ENCODE measurements around the gene SPPL3. TPM values are rescaled to one million over a fixed set of nuclear protein-coding genes. Genes with fewer than 3 reads are reported as not detected.

Gene SPPL3
- total RNA-seq, 1 donor from 2014 or later, result 25.8 TPM

DNA sequence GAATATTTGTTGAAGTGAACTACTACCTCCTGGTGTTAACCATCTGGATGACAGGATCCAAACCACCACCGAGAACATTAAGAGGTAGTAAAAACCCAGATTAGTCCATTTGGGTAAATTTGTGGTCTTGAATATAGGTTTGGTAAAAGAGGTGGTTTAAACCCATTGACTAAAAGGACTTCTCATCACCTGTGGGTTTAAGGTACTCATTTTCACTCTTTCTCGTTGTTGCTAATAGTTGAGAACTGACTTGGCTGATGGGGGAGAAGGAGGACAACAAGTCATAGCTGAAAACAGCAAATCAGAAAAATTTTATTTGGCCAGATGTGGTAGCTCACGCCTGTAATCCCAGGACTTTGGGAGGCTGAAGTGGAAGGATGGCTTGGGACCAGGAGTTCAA lies 119.4 kb downstream of the SPPL3 start:
- Mint-ChIP-seq H3K9me3 (no peaks in the 10 kb centered on the region), H3K4me3 (no peak overlapping the region), H3K36me3 (peaks cover 23% of the 10 kb centered on the region), H3K27ac (no peak overlapping the region), H3K27me3 (ENCODE audit: insufficient read depth, low read depth) (peaks cover 2% of the 10 kb centered on the region), H3K4me1 (no peaks in the 10 kb centered on the region)
- Histone ChIP-seq H3K9ac (no peak overlapping the region), H3K4me1 (no peaks in the 10 kb centered on the region), H2AFZ (replicated peaks) (no peak overlapping the region), H4K20me1 (ENCODE audit: low read depth) (no peaks in the 10 kb centered on the region), H3K4me3 (no peak overlapping the region), H3F3A (ENCODE audit: low read depth) (no peaks in the 10 kb centered on the region), H3K9me3 (ENCODE audit: low read depth) (no peaks in the 10 kb centered on the region), H3K27ac (no peak overlapping the region), H3K79me2 (ENCODE audit: low read depth) (no peaks in the 10 kb centered on the region), H3K27me3 (no peaks in the 10 kb centered on the region), H3K36me3 (peaks cover 10% of the 10 kb centered on the region), H3K4me2 (no peak overlapping the region)
- TF ChIP-seq EZH2 (IDR thresholded peaks at IDR 0.05) (no peak), EZH2phosphoT487 (IDR thresholded peaks at IDR 0.05) (no peak)
- TF ChIP-seq, protein P1, sequence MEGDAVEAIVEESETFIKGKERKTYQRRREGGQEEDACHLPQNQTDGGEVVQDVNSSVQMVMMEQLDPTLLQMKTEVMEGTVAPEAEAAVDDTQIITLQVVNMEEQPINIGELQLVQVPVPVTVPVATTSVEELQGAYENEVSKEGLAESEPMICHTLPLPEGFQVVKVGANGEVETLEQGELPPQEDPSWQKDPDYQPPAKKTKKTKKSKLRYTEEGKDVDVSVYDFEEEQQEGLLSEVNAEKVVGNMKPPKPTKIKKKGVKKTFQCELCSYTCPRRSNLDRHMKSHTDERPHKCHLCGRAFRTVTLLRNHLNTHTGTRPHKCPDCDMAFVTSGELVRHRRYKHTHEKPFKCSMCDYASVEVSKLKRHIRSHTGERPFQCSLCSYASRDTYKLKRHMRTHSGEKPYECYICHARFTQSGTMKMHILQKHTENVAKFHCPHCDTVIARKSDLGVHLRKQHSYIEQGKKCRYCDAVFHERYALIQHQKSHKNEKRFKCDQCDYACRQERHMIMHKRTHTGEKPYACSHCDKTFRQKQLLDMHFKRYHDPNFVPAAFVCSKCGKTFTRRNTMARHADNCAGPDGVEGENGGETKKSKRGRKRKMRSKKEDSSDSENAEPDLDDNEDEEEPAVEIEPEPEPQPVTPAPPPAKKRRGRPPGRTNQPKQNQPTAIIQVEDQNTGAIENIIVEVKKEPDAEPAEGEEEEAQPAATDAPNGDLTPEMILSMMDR (IDR thresholded peaks at IDR 0.05), result no peak
- DNase-seq (ENCODE audit: low spot score), result no peak

DNA sequence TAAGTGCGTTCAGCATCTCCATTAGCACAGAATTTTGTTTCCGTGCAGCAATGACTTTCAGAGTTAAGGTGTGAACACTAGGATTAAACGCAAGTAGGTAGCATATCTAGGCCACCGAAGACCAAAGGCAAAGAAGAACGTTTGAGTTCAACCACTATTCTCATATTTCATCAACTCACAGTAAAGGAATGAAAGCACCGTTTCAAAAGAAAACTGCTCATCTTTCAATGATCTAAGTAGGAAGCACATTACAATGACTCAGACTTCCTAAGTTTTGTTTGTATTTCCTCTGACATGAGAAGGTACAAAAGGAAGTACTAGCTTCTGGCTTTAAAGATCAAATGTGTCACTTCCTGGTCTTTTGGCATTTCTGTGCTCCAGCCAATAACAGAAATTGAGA lies 121.0 kb downstream of the SPPL3 start:
- Histone ChIP-seq H4K20me1 (ENCODE audit: low read depth) (no peaks in the 10 kb centered on the region), H2AFZ (replicated peaks) (no peak overlapping the region), H3F3A (ENCODE audit: low read depth) (no peaks in the 10 kb centered on the region), H3K9me3 (ENCODE audit: low read depth) (no peaks in the 10 kb centered on the region), H3K4me3 (no peak overlapping the region), H3K36me3 (peaks cover 10% of the 10 kb centered on the region), H3K27me3 (no peaks in the 10 kb centered on the region), H3K27ac (no peak overlapping the region), H3K79me2 (ENCODE audit: low read depth) (no peaks in the 10 kb centered on the region), H3K4me1 (no peaks in the 10 kb centered on the region), H3K9ac (no peak overlapping the region), H3K4me2 (no peak overlapping the region)
- Mint-ChIP-seq H3K9me3 (no peaks in the 10 kb centered on the region), H3K27me3 (ENCODE audit: insufficient read depth, low read depth) (peaks cover 2% of the 10 kb centered on the region), H3K36me3 (peaks cover 22% of the 10 kb centered on the region), H3K27ac (no peak overlapping the region), H3K4me3 (no peak overlapping the region), H3K4me1 (no peaks in the 10 kb centered on the region)
- DNase-seq (ENCODE audit: low spot score), result no peak
- TF ChIP-seq, protein P1 (IDR thresholded peaks at IDR 0.05), result no peak
- TF ChIP-seq EZH2 (IDR thresholded peaks at IDR 0.05), result no peak
- no peak for TF ChIP-seq EZH2phosphoT487 (IDR thresholded peaks at IDR 0.05)

DNA sequence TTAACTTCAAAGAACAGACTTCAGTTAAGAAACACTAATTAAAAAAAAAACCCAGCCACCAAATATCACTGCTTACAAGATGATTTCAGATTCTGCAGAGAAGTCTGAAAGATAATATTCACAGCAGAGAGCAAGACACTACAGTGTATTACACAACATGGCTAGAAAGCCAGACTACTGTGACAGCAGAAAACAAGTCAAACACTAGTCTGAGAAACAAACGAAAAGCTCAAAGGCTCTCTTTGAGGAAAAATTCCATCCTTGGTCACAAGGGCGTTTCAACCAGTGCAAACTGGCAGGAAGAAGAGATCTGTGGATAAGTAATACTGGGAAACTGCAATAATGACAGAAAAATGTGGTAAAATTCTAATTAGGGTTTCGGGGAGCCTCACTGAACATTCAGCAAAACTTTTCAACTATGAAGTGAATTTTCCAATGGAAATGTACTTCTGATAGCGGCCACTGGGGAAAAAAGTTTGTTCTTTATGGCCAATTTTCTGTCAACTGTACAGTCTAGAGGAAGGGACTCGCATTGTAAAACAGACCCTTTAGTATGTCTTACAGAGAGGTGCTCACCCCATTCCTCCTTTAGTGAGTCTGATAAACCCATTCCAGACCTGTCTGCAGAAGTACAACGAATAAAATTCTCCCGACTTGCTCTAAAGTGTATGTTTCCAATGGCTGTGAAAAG lies 128.2 kb downstream of the SPPL3 start:
- peaks cover 34% of the 10 kb centered on the region for H3K4me1 Mint-ChIP-seq
- no peak overlapping the region for H3K4me3 Mint-ChIP-seq
- H3K9ac ChIP-seq, result no peak overlapping the region
- H3K27ac ChIP-seq, result no peak overlapping the region
- no peaks in the 10 kb centered on the region for H3K79me2 ChIP-seq (ENCODE audit: low read depth)
- no peaks in the 10 kb centered on the region for H3K27me3 Mint-ChIP-seq (ENCODE audit: insufficient read depth, low read depth)
- peaks cover 10% of the 10 kb centered on the region for H3K4me1 ChIP-seq
- no peaks in the 10 kb centered on the region for H3K27me3 ChIP-seq
- H3K36me3 ChIP-seq, result no peaks in the 10 kb centered on the region
- H3K9me3 Mint-ChIP-seq, result no peaks in the 10 kb centered on the region
- DNase-seq (ENCODE audit: low spot score), result no peak
- H3K4me2 ChIP-seq, result no peak overlapping the region
- H2AFZ ChIP-seq (replicated peaks), result no peak overlapping the region
- no peak overlapping the region for H3K27ac Mint-ChIP-seq
- H3K4me3 ChIP-seq, result no peak overlapping the region
- peaks cover 15% of the 10 kb centered on the region for H3K36me3 Mint-ChIP-seq
- TF ChIP-seq EZH2phosphoT487 (IDR thresholded peaks at IDR 0.05), result no peak
- TF ChIP-seq, protein P1 (IDR thresholded peaks at IDR 0.05), result peak; percentile 22
- H3F3A ChIP-seq (ENCODE audit: low read depth), result peaks cover 11% of the 10 kb centered on the region
- no peaks in the 10 kb centered on the region for H3K9me3 ChIP-seq (ENCODE audit: low read depth)
- peaks cover 29% of the 10 kb centered on the region for H4K20me1 ChIP-seq (ENCODE audit: low read depth)
